Omental fat pad (tissue), 4 donors: Measurements from ENCODE around the gene ECHDC1. TPM values are rescaled to one million over a fixed set of nuclear protein-coding genes. Genes with fewer than 3 reads are reported as not detected.
"Not testable (repeated sequence)": the region's sequence is repeated elsewhere in the genome, so short reads cannot be mapped to it uniquely, and the experiment has no call there.

Experiments
- ATAC-seq: fragments of 150-250 bp; one replicate; pipeline ENCODE4 v1.9.1; 2016; ENCODE audit warnings: mild to moderate bottlenecking, moderate library complexity; ENCODE audit not compliant: low FRiP score
- DNase-seq: peaks from one replicate; pipeline ENCODE4 v3.0.0-alpha.2; 2019; ENCODE audit warnings: low spot score
- CTCF ChIP-seq, 3 donors: fragments of 450-650 bp; IDR thresholded peaks; one replicate each; pipeline ENCODE4 v1.5.1; 2016 to 2017; ENCODE audit warnings: antibody characterized with exemption in 3 of 3, mild to moderate bottlenecking in 3 of 3, moderate library complexity in 2 of 3
- total RNA-seq, 4 donors: library from RNA; depleted of rRNA; stranded (reverse); fragments of >200 nt; gene quantifications; one replicate each; pipeline ENCODE4 v1.1.0, GENCODE V29; 2016

The ECHDC1 gene, protein sequence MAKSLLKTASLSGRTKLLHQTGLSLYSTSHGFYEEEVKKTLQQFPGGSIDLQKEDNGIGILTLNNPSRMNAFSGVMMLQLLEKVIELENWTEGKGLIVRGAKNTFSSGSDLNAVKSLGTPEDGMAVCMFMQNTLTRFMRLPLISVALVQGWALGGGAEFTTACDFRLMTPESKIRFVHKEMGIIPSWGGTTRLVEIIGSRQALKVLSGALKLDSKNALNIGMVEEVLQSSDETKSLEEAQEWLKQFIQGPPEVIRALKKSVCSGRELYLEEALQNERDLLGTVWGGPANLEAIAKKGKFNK
- 10 to 100 TPM; 46.2 to 60.9 (median 60.2) TPM for total RNA-seq

- ATAC-seq (peak; percentile 83), DNase-seq (peak; percentile 29)
- TF ChIP-seq CTCF (IDR thresholded peaks at IDR 0.05) = no peak
Measured at GRCh38 chr6:127342946-127343808, at the start of gene ECHDC1. Gene ECHDC1, minus strand, starts transcription at chr6:127343609. Its CDS starts 12,581 bp downstream, at chr6:127331028.

- TF ChIP-seq CTCF (IDR thresholded peaks at IDR 0.05) = no peak
- DNase-seq = no peak
- no peak for ATAC-seq
Measured at GRCh38 chr6:127392301-127392700, 48.9 kb upstream of the ECHDC1 start.

DNA sequence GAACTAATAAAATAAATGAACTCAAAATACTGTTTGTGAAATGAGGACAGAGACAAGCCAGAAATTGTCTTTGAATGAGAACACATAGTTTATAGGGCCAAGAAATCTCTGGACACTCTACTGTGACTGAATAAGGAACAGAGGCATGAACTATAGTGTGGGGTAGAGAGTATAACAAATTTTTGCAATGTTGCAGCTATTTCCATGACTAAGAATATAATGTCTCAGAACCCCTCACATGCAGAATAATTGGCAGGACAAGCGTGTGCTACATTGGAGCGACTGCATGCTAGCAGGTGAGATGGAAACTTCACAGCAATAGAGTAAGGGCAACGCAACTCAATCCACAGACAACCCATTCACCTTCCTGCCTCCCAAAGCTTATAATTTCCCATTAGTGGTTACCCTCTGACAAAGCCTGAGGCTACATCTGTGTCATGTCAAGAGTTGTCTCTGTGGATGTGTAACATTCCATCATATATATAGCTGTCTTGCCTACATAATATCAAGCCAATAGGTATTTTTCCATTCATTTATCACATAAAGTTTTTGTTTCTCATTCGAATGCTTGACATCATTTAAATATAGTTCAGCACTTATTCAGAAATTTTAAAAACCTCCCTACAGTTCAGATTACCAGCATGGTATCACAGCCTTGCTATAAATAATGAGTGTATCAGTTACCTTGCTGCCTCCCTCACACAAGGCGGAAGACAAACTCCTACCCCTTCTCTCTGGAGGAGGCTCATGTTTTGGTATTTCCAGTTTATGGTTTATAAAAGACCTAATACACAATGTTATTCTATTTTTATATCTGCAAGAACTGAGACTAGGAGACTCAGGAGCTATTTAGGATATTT lies 47.9 kb upstream of the ECHDC1 start:
- no peak for ATAC-seq
- no peak for TF ChIP-seq CTCF (IDR thresholded peaks at IDR 0.05)

GRCh38 chr6:127389706-127390105 lies 46.3 kb upstream of the ECHDC1 start:
- ATAC-seq = no peak
- DNase-seq = no peak
- TF ChIP-seq CTCF (IDR thresholded peaks at IDR 0.05) = no peak

More for the DNA sequence above, 47.9 kb upstream of the ECHDC1 start:
- no peak for DNase-seq

GRCh38 chr6:127385668-127386430 lies 42.4 kb upstream of the ECHDC1 start:
- DNase-seq (no peak), ATAC-seq (no peak)
- TF ChIP-seq CTCF (IDR thresholded peaks at IDR 0.05) = no peak

DNA sequence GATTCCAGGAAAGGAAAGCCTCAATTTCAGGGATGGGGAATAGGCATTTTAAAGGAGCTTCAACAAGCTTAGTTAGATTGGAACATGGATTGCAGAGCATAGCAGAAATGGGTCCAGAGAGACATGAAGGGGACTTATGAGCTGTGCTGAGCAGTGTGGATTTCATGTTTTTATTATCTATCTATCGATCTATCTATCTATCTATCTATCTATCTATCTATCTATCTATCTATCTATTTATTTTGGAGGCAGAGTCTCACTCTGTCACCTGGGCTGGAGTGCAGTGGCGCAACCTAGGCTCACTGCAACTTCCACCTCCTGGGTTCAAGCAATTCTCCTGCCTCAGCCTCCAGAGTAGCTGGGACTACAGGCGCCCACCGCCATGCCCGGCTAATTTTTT lies 41.4 kb upstream of the ECHDC1 start:
- ATAC-seq = not testable (repeated sequence)

More for the DNA sequence above, 41.4 kb upstream of the ECHDC1 start:
- DNase-seq = not testable (repeated sequence)
